WTC11 (cell line): ENCODE results near the gene GPX6. TPM values are rescaled to one million over a fixed set of nuclear protein-coding genes. Genes with fewer than 3 reads are reported as not detected.

Source experiments
- ATAC-seq: fragments of 200-7000 bp; cut with Tn5 transposase; 2 replicates; pipeline ENCODE4 v1.10.0; 2021; ENCODE audit warnings: mild to moderate bottlenecking, moderate library complexity
- CTCF ChIA-PET: fragments of 300-600 bp; sonication (Branson Sonifier 250); formaldehyde crosslinking; loops from one replicate; lab custom pipeline; 2021; ENCODE audit warnings: antibody characterized with exemption; lab: Charles Lee
- POLR2A ChIA-PET: fragments of 350-600 bp; sonication (Branson Sonifier 250); formaldehyde crosslinking; loops from one replicate; lab custom pipeline; 2021; ENCODE audit warnings: antibody characterized with exemption; lab: Charles Lee
- DNase-seq: peaks from one replicate; pipeline ENCODE4 v3.0.0; 2021; ENCODE audit warnings: low spot score
- H3K27ac Mint-ChIP-seq: 2 replicates; pipeline ENCODE4 v1.8.0; 2021; ENCODE audit warnings: mixed read lengths
- H3K27me3 Mint-ChIP-seq: 2 replicates; pipeline ENCODE4 v1.8.0; 2021; ENCODE audit warnings: low read depth, mild to moderate bottlenecking, moderate library complexity, mixed read lengths
- H3K36me3 Mint-ChIP-seq: 2 replicates; pipeline ENCODE4 v1.8.0; 2021; ENCODE audit warnings: mixed read lengths
- H3K4me1 Mint-ChIP-seq: 2 replicates; pipeline ENCODE4 v1.8.0; 2022; ENCODE audit warnings: mixed read lengths
- H3K4me3 Mint-ChIP-seq: 2 replicates; pipeline ENCODE4 v1.8.0; 2021; ENCODE audit warnings: mild to moderate bottlenecking, moderate library complexity, mixed read lengths
- H3K9me3 Mint-ChIP-seq: 2 replicates; pipeline ENCODE4 v1.8.0; 2021; ENCODE audit warnings: mixed read lengths
- AR ChIP-seq: fragments of 250-450 bp; sonication (Bioruptor Pico); IDR thresholded peaks from 2 replicates; pipeline ENCODE4 v1.9.0; 2021; ENCODE audit warnings: mild to moderate bottlenecking
- ATF2 ChIP-seq: sonication (generic); formaldehyde crosslinking; IDR thresholded peaks from 2 replicates; pipeline ENCODE4 v1.8.1; 2022; ENCODE audit warnings: low read depth, missing genetic modification reagents, borderline replicate concordance
- ATF3 ChIP-seq: sonication (generic); formaldehyde crosslinking; conservative IDR thresholded peaks from 2 replicates; pipeline ENCODE4 v1.8.1; 2022; ENCODE audit warnings: mild to moderate bottlenecking, missing genetic modification reagents
- ATF6 ChIP-seq: sonication (generic); formaldehyde crosslinking; IDR thresholded peaks from 2 replicates; pipeline ENCODE4 v1.8.1; 2023; ENCODE audit warnings: mild to moderate bottlenecking, missing genetic modification reagents
- CDX4 ChIP-seq: fragments of 250-450 bp; sonication (Bioruptor Pico); IDR thresholded peaks from 2 replicates; pipeline ENCODE4 v1.9.0; 2021; ENCODE audit warnings: moderate library complexity, mild to moderate bottlenecking, inconsistent platforms, borderline replicate concordance
- FOXK1 ChIP-seq: sonication (generic); formaldehyde crosslinking; IDR thresholded peaks from 2 replicates; pipeline ENCODE4 v1.8.0; 2022; ENCODE audit warnings: mild to moderate bottlenecking, moderate library complexity, missing genetic modification reagents
- GTF2I ChIP-seq: fragments of 250-450 bp; sonication (Bioruptor Pico); conservative IDR thresholded peaks from 2 replicates; pipeline ENCODE4 v1.4.0; 2021; ENCODE audit warnings: mild to moderate bottlenecking
- IRF1 ChIP-seq: sonication (generic); formaldehyde crosslinking; IDR thresholded peaks from 2 replicates; pipeline ENCODE4 v1.8.0; 2023; ENCODE audit warnings: missing genetic modification reagents
- IRF2 ChIP-seq: sonication (generic); formaldehyde crosslinking; IDR thresholded peaks from 2 replicates; pipeline ENCODE4 v1.8.0; 2022; ENCODE audit warnings: low read depth, missing genetic modification reagents, borderline replicate concordance
- MAX ChIP-seq: sonication (generic); formaldehyde crosslinking; IDR thresholded peaks from 2 replicates; pipeline ENCODE4 v1.8.0; 2022; ENCODE audit warnings: mild to moderate bottlenecking, missing genetic modification reagents
- NFATC4 ChIP-seq: fragments of 250-450 bp; sonication (Bioruptor Pico); IDR thresholded peaks from 2 replicates; pipeline ENCODE4 v1.9.0; 2021; ENCODE audit warnings: mild to moderate bottlenecking
- NFE2L1 ChIP-seq: sonication (generic); formaldehyde crosslinking; IDR thresholded peaks from 2 replicates; pipeline ENCODE4 v1.8.1; 2023; ENCODE audit warnings: missing genetic modification reagents
- NFYB ChIP-seq: sonication (generic); formaldehyde crosslinking; conservative IDR thresholded peaks from 2 replicates; pipeline ENCODE4 v1.8.0; 2022; ENCODE audit warnings: low read depth, missing genetic modification reagents
- NR1H2 ChIP-seq: sonication (generic); formaldehyde crosslinking; IDR thresholded peaks from 2 replicates; pipeline ENCODE4 v1.9.0; 2021; ENCODE audit warnings: mild to moderate bottlenecking, moderate library complexity, missing genetic modification reagents
- OVOL2 ChIP-seq: fragments of 250-450 bp; sonication (Bioruptor Pico); IDR thresholded peaks from 2 replicates; pipeline ENCODE4 v1.9.0; 2021; ENCODE audit warnings: mild to moderate bottlenecking, borderline replicate concordance
- SMAD3 ChIP-seq: sonication (generic); formaldehyde crosslinking; IDR thresholded peaks from 2 replicates; pipeline ENCODE4 v1.8.0; 2022; ENCODE audit warnings: missing genetic modification reagents, mild to moderate bottlenecking, borderline replicate concordance
- TP53 ChIP-seq: sonication (generic); formaldehyde crosslinking; IDR thresholded peaks from 2 replicates; pipeline ENCODE4 v1.8.1; 2023; ENCODE audit warnings: mild to moderate bottlenecking, missing genetic modification reagents
- ZMAT4 ChIP-seq: fragments of 250-450 bp; sonication (Bioruptor Pico); IDR thresholded peaks from 2 replicates; pipeline ENCODE4 v1.9.0; 2021; ENCODE audit warnings: mild to moderate bottlenecking
- ZNF121 ChIP-seq: sonication (generic); formaldehyde crosslinking; IDR thresholded peaks from 2 replicates; pipeline ENCODE4 v1.8.0; 2023; ENCODE audit warnings: missing genetic modification reagents
- ZNF396 ChIP-seq: fragments of 250-450 bp; sonication (Bioruptor Pico); IDR thresholded peaks from 2 replicates; pipeline ENCODE4 v1.8.0; 2021; ENCODE audit warnings: mild to moderate bottlenecking, moderate library complexity, borderline replicate concordance
- ZSCAN18 ChIP-seq: fragments of 250-450 bp; sonication (Bioruptor Pico); IDR thresholded peaks from 2 replicates; pipeline ENCODE4 v2.1.2; 2022; ENCODE audit warnings: mild to moderate bottlenecking, moderate library complexity
- total RNA-seq: library from RNA; stranded (reverse); gene quantifications from 3 replicates; pipeline ENCODE4 v1.2.3, GENCODE V29; 2021

Gene GPX6
- total RNA-seq, 1 experiment from 2014 or later = not detected

- CTCF ChIA-PET = interaction anchor here (0.6 to 2.2 kb wide), 2 partner anchors 45 to 297 kb away, joined by 3 to 10 read pairs; no protein-coding TSS in a partner anchor
Observed at GRCh38 chr6:28497306-28497705, 18.3 kb downstream of the GPX6 start.

GRCh38 chr6:28496099-28496779 is 19.4 kb downstream of the GPX6 start:
- ATAC-seq = no peak
- CTCF ChIA-PET = interaction anchor here (0.7 to 2.4 kb wide), 6 partner anchors 21 to 138 kb away, joined by 3 to 11 read pairs (median 6); no protein-coding TSS in a partner anchor
- H3K27ac Mint-ChIP-seq = no peak overlapping the region
- no peaks in the 10 kb centered on the region; the same call in 1 of the 2 replicates for H3K27me3 Mint-ChIP-seq
- H3K36me3 Mint-ChIP-seq = no peaks in the 10 kb centered on the region
- POLR2A ChIA-PET = no interaction called here
- H3K4me3 Mint-ChIP-seq = no peak overlapping the region
- peaks cover 8% of the 10 kb centered on the region for H3K4me1 Mint-ChIP-seq
- no peak for DNase-seq
- TF ChIP-seq NR1H2 (CRISPR knock-in tag) (no peak), ZNF121 (peak; percentile 73; the same call in 1 of the 2 replicates)
- H3K9me3 Mint-ChIP-seq = 0 out of 2 replicates have a peak, but pooled peaks cover 6% of the 10 kb centered on the region

More at GRCh38 chr6:28497306-28497705, 18.3 kb downstream of the GPX6 start:
- TF ChIP-seq ATF6 (CRISPR knock-in tag) (no peak), CDX4 (no peak), NFATC4 (CRISPR knock-in tag) (no peak), AR (no peak), IRF2 (CRISPR knock-in tag) (no peak), ZMAT4 (CRISPR knock-in tag) (no peak), GTF2I (CRISPR knock-in tag) (no peak), MAX (CRISPR knock-in tag) (no peak), SMAD3 (CRISPR knock-in tag) (no peak), NFE2L1 (no peak), ATF3 (CRISPR knock-in tag) (no peak)
- Mint-ChIP-seq H3K27me3 (no peaks in the 10 kb centered on the region; the same call in 1 of the 2 replicates), H3K36me3 (peaks cover 4% of the 10 kb centered on the region; the same call in 1 of the 2 replicates), H3K27ac (no peak overlapping the region), H3K4me1 (no peaks in the 10 kb centered on the region), H3K9me3 (0 out of 2 replicates have a peak, but pooled peaks cover 6% of the 10 kb centered on the region), H3K4me3 (no peak overlapping the region)
- no peak for ATAC-seq
- POLR2A ChIA-PET = no interaction called here
- no peak for DNase-seq

- peaks cover 18% of the 10 kb centered on the region for H3K4me1 Mint-ChIP-seq
- no peak overlapping the region for H3K27ac Mint-ChIP-seq
- peaks cover 6% of the 10 kb centered on the region; the same call in 1 of the 2 replicates for H3K27me3 Mint-ChIP-seq
- TF ChIP-seq OVOL2 (no peak), IRF1 (CRISPR knock-in tag) (no peak), TP53 (CRISPR knock-in tag) (no peak), NFYB (CRISPR knock-in tag) (no peak), ATF3 (CRISPR knock-in tag) (no peak), ATF2 (CRISPR knock-in tag) (no peak), ZSCAN18 (CRISPR knock-in tag) (no peak), ZNF396 (CRISPR knock-in tag) (no peak), FOXK1 (no peak)
Observed at GRCh38 chr6:28491984-28492317, 23.6 kb downstream of the GPX6 start.

More at GRCh38 chr6:28491984-28492317, 23.6 kb downstream of the GPX6 start:
- DNase-seq (no peak), ATAC-seq (no peak)
- POLR2A ChIA-PET = no interaction called here
- Mint-ChIP-seq H3K9me3 (no peaks in the 10 kb centered on the region), H3K36me3 (no peaks in the 10 kb centered on the region), H3K4me3 (peak overlapping the region; percentile 68)
- CTCF ChIA-PET = no interaction called here
